ENCODE data around the gene SLC9C2. TPM values are rescaled to one million over a fixed set of nuclear protein-coding genes. Genes with fewer than 3 reads are reported as not detected.

SLC9C2 gene
- total RNA-seq, 1 experiment from 2014 or later: not detected

DNA sequence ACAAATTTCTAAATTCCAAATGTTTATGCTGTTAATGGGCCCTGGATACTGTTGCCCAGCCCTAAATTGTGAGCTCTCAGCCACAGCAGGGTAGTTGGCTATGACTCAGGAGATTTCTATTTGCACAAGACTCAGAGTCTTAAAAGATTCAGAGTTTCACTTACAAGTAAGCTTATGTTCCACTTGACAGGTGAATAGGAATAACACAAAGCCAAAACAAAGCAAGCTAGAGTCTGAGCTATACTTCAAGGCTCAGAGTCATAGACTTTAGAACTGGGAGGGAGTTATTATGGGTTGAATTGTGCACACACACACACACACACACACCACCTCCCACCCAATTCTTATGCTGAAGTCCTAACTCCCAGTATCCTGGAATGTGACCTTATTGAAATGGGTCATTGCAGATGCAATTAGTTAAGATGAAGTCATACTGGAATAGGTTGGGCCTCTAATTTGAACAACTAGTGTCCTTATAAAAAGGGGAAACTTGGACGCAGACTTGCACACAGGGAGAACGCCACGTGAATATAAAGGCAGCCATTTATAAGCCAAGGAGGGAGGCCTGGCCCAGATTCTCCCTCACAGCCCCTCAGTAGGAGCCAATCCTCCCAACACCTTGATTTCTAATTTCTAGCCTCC, 95.5 kb downstream of the SLC9C2 start:
- H3K56ac ChIP-seq (ENCODE audit: insufficient read length, low read depth, low read length): no peak overlapping the region
- no peak overlapping the region for H3K18ac ChIP-seq (ENCODE audit: insufficient read length, low read depth, low read length)
- Mint-ChIP-seq H3K27ac (peak overlapping the region; percentile 63 to 87 (median 74); a peak in 4 of 7 replicates), H3K4me3 (no peak overlapping the region), H3K27me3 (ENCODE audit: low read depth) (no peaks in the 10 kb centered on the region), H3K9me3 (no peaks in the 10 kb centered on the region), H3K4me1 (peaks cover 20 to 21% of the 10 kb centered on the region in 2 experiments), H3K36me3 (ENCODE audit: insufficient read depth in 1 of 3, low read depth in 3 of 3) (no peaks in the 10 kb centered on the region; a peak in 1 of 7 replicates)
- no peak overlapping the region for H3K9ac ChIP-seq (ENCODE audit: extremely low read depth, insufficient read length, low read length)
- no peaks in the 10 kb centered on the region for H4K20me1 ChIP-seq (ENCODE audit: control insufficient read depth, insufficient read depth, insufficient read length)
- WGBS (ENCODE audit: extremely low coverage, insufficient read length, low lambda C conversion rate): no CpG with 5 or more reads among the region's 3 CpGs
- H2BK20ac ChIP-seq (ENCODE audit: low read depth, low read length, poor library complexity, severe bottlenecking): no peak overlapping the region
- H3K9me3 ChIP-seq (ENCODE audit: control insufficient read depth, low read depth, low read length): no peaks in the 10 kb centered on the region
- H3K27me3 ChIP-seq (ENCODE audit: insufficient read depth, low read length): no peaks in the 10 kb centered on the region
- no peak for DNase-seq
- H4K91ac ChIP-seq (ENCODE audit: insufficient read length, low read depth, low read length): no peak overlapping the region
- no peaks in the 10 kb centered on the region for H3K79me2 ChIP-seq (ENCODE audit: insufficient read depth, low read length)
- H3K14ac ChIP-seq (ENCODE audit: insufficient read depth, low read length): no peak overlapping the region
- peaks cover 4% of the 10 kb centered on the region; the same call in 1 of the 2 replicates for H3K4me1 ChIP-seq (ENCODE audit: insufficient read depth, low read length)
- no peak overlapping the region for H3T11ph ChIP-seq (ENCODE audit: low read length)
- H4K8ac ChIP-seq (replicated peaks; ENCODE audit: insufficient read length, low read depth, low read length): no peak overlapping the region
- H2BK12ac ChIP-seq (ENCODE audit: insufficient read length, low read depth, low read length): no peak overlapping the region
- no peak overlapping the region for H3K4me2 ChIP-seq (ENCODE audit: insufficient read depth, insufficient read length, low read length)
- no peaks in the 10 kb centered on the region for H3K79me1 ChIP-seq (ENCODE audit: insufficient read depth, low read depth, low read length, poor library complexity, severe bottlenecking)
- no peak overlapping the region for H2AK5ac ChIP-seq (ENCODE audit: insufficient read length, low read length)
- H2AFZ ChIP-seq (ENCODE audit: low read length): no peak overlapping the region
- H2BK15ac ChIP-seq (ENCODE audit: low read depth, low read length): no peak overlapping the region
- no peaks in the 10 kb centered on the region for H3K23me2 ChIP-seq (ENCODE audit: insufficient read length, low read depth, low read length, poor library complexity, severe bottlenecking)
- TF ChIP-seq, protein P1, sequence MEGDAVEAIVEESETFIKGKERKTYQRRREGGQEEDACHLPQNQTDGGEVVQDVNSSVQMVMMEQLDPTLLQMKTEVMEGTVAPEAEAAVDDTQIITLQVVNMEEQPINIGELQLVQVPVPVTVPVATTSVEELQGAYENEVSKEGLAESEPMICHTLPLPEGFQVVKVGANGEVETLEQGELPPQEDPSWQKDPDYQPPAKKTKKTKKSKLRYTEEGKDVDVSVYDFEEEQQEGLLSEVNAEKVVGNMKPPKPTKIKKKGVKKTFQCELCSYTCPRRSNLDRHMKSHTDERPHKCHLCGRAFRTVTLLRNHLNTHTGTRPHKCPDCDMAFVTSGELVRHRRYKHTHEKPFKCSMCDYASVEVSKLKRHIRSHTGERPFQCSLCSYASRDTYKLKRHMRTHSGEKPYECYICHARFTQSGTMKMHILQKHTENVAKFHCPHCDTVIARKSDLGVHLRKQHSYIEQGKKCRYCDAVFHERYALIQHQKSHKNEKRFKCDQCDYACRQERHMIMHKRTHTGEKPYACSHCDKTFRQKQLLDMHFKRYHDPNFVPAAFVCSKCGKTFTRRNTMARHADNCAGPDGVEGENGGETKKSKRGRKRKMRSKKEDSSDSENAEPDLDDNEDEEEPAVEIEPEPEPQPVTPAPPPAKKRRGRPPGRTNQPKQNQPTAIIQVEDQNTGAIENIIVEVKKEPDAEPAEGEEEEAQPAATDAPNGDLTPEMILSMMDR (conservative IDR thresholded peaks at IDR 0.05): no peak
- no peak overlapping the region for H3K4ac ChIP-seq (ENCODE audit: low read depth, low read length)
- no peak overlapping the region for H3K27ac ChIP-seq (ENCODE audit: insufficient read length, low read depth, low read length)
- H2BK5ac ChIP-seq (ENCODE audit: insufficient read length, low read length): no peak overlapping the region
- H2BK120ac ChIP-seq (ENCODE audit: low read depth, low read length, poor library complexity, severe bottlenecking): no peak overlapping the region
- H4K5ac ChIP-seq (ENCODE audit: insufficient read length, low read depth, low read length): no peak overlapping the region
- no peak overlapping the region for H3K23ac ChIP-seq (ENCODE audit: insufficient read length, low read depth, low read length)
